ENCODE measurements around the gene KCNQ1. TPM values are rescaled to one million over a fixed set of nuclear protein-coding genes. Genes with fewer than 3 reads are reported as not detected.

Gene KCNQ1
- total and polyA plus RNA-seq, 8 donors, result 7.1 to 37.7 (median 9.9) TPM

GRCh38 chr11:2518111-2518982 is 73.5 kb downstream of the KCNQ1 start:
- Histone ChIP-seq H3K4me3 (no peak overlapping the region), H3K27ac (no peak overlapping the region), H3K4me1 (no peaks in the 10 kb centered on the region), H3K9me3 (no peaks in the 10 kb centered on the region), H3K36me3 (no peaks in the 10 kb centered on the region), H3K27me3 (no peaks in the 10 kb centered on the region)
- no peak for TF ChIP-seq CTCF (IDR thresholded peaks at IDR 0.05)
- ATAC-seq (no peak), DNase-seq (peak in 2 of 4 donors; percentile 23 to 73)
- intact Hi-C loops (cut with DNase I), result no loop called here

GRCh38 chr11:2518983-2519340 is 74.2 kb downstream of the KCNQ1 start:
- Histone ChIP-seq H3K27ac (no peak overlapping the region), H3K4me1 (no peaks in the 10 kb centered on the region), H3K36me3 (no peaks in the 10 kb centered on the region), H3K27me3 (no peaks in the 10 kb centered on the region), H3K9me3 (no peaks in the 10 kb centered on the region), H3K4me3 (no peak overlapping the region)
- intact Hi-C loops (cut with DNase I), result no loop called here
- ATAC-seq (no peak), DNase-seq (peak in 2 of 4 donors; percentile 25 to 63)
- TF ChIP-seq CTCF (IDR thresholded peaks at IDR 0.05), result no peak

DNA sequence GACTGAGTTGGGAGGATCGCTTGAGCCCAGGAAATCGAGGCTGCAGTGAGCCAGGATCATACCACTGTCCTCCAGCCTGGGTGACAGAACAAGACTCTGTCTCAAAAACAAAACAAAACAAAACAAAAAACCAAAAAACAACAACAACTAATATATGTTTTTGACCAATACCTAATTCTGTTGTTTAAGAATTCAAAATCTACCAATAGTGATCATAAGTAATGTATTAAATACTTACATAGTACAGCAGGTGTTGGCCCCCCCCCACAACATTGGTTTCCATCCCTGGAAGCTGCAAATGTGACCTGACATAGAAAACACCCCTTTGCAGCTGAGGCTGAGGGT is 74.7 kb downstream of the KCNQ1 start:
- no peak for DNase-seq
- no peaks in the 10 kb centered on the region for H3K36me3 ChIP-seq
- no peaks in the 10 kb centered on the region for H3K4me1 ChIP-seq
- intact Hi-C loops (cut with DNase I), result no loop called here
- no peak for ATAC-seq
- no peak overlapping the region for H3K27ac ChIP-seq
- H3K9me3 ChIP-seq, result no peaks in the 10 kb centered on the region
- TF ChIP-seq CTCF (IDR thresholded peaks at IDR 0.05), result no peak
- H3K4me3 ChIP-seq, result no peak overlapping the region
- H3K27me3 ChIP-seq, result no peaks in the 10 kb centered on the region

- no peaks in the 10 kb centered on the region for H3K27me3 ChIP-seq
- H3K9me3 ChIP-seq, result no peaks in the 10 kb centered on the region
- intact Hi-C loops (cut with DNase I), result loop anchor here in 1 of 2 donors (10.0 kb wide), 1 partner anchor 215 kb away; the partner anchor contains the start of genes C11orf21 and TSPAN32
- ATAC-seq (no peak), DNase-seq (peak in 2 of 4 donors; percentile 27 to 69)
- no peak overlapping the region for H3K27ac ChIP-seq
- no peaks in the 10 kb centered on the region for H3K4me1 ChIP-seq
- no peaks in the 10 kb centered on the region for H3K36me3 ChIP-seq
- H3K4me3 ChIP-seq, result no peak overlapping the region
- no peak for TF ChIP-seq CTCF (IDR thresholded peaks at IDR 0.05)
Measured at GRCh38 chr11:2519862-2520735, 75.3 kb downstream of the KCNQ1 start.

DNA sequence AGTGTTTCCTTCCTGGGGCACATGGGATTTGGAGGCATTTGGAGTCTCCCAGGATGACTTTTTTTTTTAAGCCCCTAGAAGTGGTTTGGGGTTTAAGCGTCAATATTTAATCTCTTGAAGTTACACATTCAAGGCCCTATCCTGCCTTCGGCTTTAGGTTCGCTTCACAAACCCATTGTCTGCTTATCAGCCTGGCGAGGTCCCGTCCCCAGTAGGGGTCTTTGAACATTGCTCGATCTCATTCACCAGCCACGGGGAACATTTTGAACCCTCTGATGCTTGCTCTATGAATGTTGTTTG is 75.9 kb downstream of the KCNQ1 start:
- Histone ChIP-seq H3K36me3 (no peaks in the 10 kb centered on the region), H3K27me3 (no peaks in the 10 kb centered on the region), H3K4me1 (no peaks in the 10 kb centered on the region), H3K27ac (no peak overlapping the region), H3K9me3 (no peaks in the 10 kb centered on the region), H3K4me3 (no peak overlapping the region)
- DNase-seq, result no peak
- no peak for ATAC-seq
- no peak for TF ChIP-seq CTCF (IDR thresholded peaks at IDR 0.05)
- intact Hi-C loops (cut with DNase I), result loop anchor here in 1 of 2 donors (10.0 kb wide), 1 partner anchor 216 kb away; the partner anchor contains the start of genes C11orf21 and TSPAN32
